Measurements from ENCODE around the gene CDK5RAP1. TPM values are rescaled to one million over a fixed set of nuclear protein-coding genes. Genes with fewer than 3 reads are reported as not detected.

Gene CDK5RAP1
- total and polyA plus RNA-seq, 2 of the 4 experiments (the other 2 are of a cell fraction), result 23.9 to 28.1 TPM

DNA sequence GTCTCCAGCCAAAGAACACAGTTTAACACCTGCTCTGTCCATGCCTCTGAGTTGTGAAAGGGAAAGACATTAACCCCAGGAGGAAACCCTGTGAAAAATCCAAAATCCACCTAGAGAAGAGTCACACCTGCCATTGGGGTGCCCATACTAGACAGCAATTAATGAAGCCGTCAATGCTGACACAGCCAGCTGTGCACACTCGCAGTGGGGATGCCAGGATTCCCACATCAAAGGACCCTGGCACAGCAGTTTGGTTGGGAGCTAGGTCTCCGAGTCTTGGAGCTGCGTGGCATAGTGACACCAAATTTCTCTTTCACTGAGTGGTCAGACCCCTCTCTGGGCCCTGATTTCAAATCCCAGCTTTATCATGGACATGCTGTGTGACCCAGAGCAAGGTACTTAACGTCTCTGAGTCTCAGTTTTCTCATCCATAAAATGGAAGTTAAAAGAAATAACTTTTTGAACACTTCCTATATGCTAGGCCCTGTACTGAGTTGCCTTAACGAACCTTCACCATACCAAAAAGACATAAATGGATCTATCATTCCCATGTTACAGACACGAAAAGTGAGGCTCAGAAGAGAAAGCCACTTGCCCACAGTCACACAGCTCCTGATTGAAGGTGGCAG is 87.5 kb downstream of the CDK5RAP1 start:
- H3K9ac ChIP-seq (ENCODE audit: low read depth, low read length), result no peak overlapping the region
- no peaks in the 10 kb centered on the region for H3K9me1 ChIP-seq (ENCODE audit: insufficient read depth, low read length)
- H3K18ac ChIP-seq (ENCODE audit: low read depth, low read length), result no peak overlapping the region
- H3K4me3 ChIP-seq (ENCODE audit: insufficient read depth, low read depth, low read length), result no peak overlapping the region
- no peak overlapping the region for H4K91ac ChIP-seq (ENCODE audit: insufficient read depth, low read depth, low read length)
- no peaks in the 10 kb centered on the region for H3K9me3 ChIP-seq (ENCODE audit: control insufficient read depth, insufficient read depth, low read length)
- H4K8ac ChIP-seq (ENCODE audit: low read depth in 2 of 2, low read length in 2 of 2), result no peak overlapping the region
- no peaks in the 10 kb centered on the region for H4K20me1 ChIP-seq (ENCODE audit: insufficient read depth, low read length)
- no peak overlapping the region for H3K4me2 ChIP-seq (ENCODE audit: low read depth, low read length)
- ChIA-PET POLR2A (ENCODE audit: unreplicated experiment) (no interaction called here), CTCF (interaction anchor here (0.6 kb wide), 1 partner anchor 14 kb away, joined by 5 read pairs; no protein-coding TSS in a partner anchor)
- DNase-seq, result no peak
- no peak overlapping the region for H3K23ac ChIP-seq (ENCODE audit: low read depth, low read length)
- TF ChIP-seq BHLHE40 (IDR thresholded peaks at IDR 0.05; ENCODE audit: low read depth, low read length) (no peak), CEBPB (IDR thresholded peaks at IDR 0.05; ENCODE audit: low read depth, low read length) (no peak), POLR2A (IDR thresholded peaks at IDR 0.05; ENCODE audit: low read depth, low read length) (no peak), ELK1 (IDR thresholded peaks at IDR 0.05; ENCODE audit: borderline replicate concordance, low read depth, low read length) (no peak), USF2 (IDR thresholded peaks at IDR 0.05; ENCODE audit: low read depth, low read length) (no peak), FOS (IDR thresholded peaks at IDR 0.05; ENCODE audit: low read depth, low read length) (no peak), MXI1 (IDR thresholded peaks at IDR 0.05; ENCODE audit: borderline replicate concordance, low read depth, low read length) (no peak), RFX5 (IDR thresholded peaks at IDR 0.05; ENCODE audit: low read depth, low read length) (no peak), RAD21 (IDR thresholded peaks at IDR 0.05; ENCODE audit: low read length) (no peak), CHD1 (IDR thresholded peaks at IDR 0.05; ENCODE audit: low read depth, low read length) (no peak)
- no peak overlapping the region for H2AK5ac ChIP-seq (ENCODE audit: low read depth, low read length)
- no peaks in the 10 kb centered on the region for H3K4me1 ChIP-seq (ENCODE audit: control insufficient read depth, insufficient read depth, low read length)
- H2BK120ac ChIP-seq (ENCODE audit: low read depth, low read length), result no peak overlapping the region
- 42% methylated on average over 2 of the region's 7 CpGs; no CpG with 5 or more reads in 1 of the 2 experiments for whole genome bisulfite sequencing, 2 experiments (ENCODE audit: extremely low coverage in 2 of 2, insufficient read length in 1 of 2)
- H2BK5ac ChIP-seq (ENCODE audit: low read depth, low read length, poor library complexity, severe bottlenecking), result no peak overlapping the region
- H2AK9ac ChIP-seq (replicated peaks; ENCODE audit: low read depth, low read length, poor library complexity), result no peak overlapping the region
- H3K14ac ChIP-seq (replicated peaks; ENCODE audit: low read depth, low read length), result no peak overlapping the region
- intact Hi-C loops (cut with micrococcal nuclease) (no loop called here), dilution Hi-C loops (cut with HindIII; ENCODE audit: low sequenced_read_pairs, unreplicated experiment) (no loop called here), in situ Hi-C loops (cut with MboI; ENCODE audit: low sequenced_read_pairs) (no loop called here)
- H3K4ac ChIP-seq (ENCODE audit: low read depth, low read length), result no peak overlapping the region
- H3K56ac ChIP-seq (ENCODE audit: extremely low read depth, insufficient read depth, low read length), result no peak overlapping the region
- H2AFZ ChIP-seq (replicated peaks; ENCODE audit: low read length, poor library complexity), result no peak overlapping the region
- H4K5ac ChIP-seq (ENCODE audit: low read depth, low read length), result no peak overlapping the region
- H3K36me3 ChIP-seq (ENCODE audit: control insufficient read depth, insufficient read depth, low read length), result no peaks in the 10 kb centered on the region
- no peak overlapping the region for H2BK15ac ChIP-seq (ENCODE audit: low read depth, low read length)
- no peaks in the 10 kb centered on the region for H3K79me1 ChIP-seq (ENCODE audit: low read depth in 1 of 2, low read length in 2 of 2)
- peaks cover 31% of the 10 kb centered on the region for H3K27me3 ChIP-seq (ENCODE audit: control insufficient read depth, insufficient read depth, low read length)
- ATAC-seq (ENCODE audit: low read depth), result no peak
- no TSS peak for BruUV-seq (replicated peaks)
- no peak overlapping the region for H2BK20ac ChIP-seq (ENCODE audit: low read depth, low read length)
- H3K27ac ChIP-seq (ENCODE audit: insufficient read depth, low read length), result no peak overlapping the region

Measured in IMR-90 (cell line).